ENCODE data around the gene SLC7A11. TPM values are rescaled to one million over a fixed set of nuclear protein-coding genes. Genes with fewer than 3 reads are reported as not detected.

Gene SLC7A11
- total RNA-seq, 1 donor from 2014 or later = 0.62 TPM

- no peak for DNase-seq
Measured at GRCh38 chr4:138205531-138206233, 36.5 kb downstream of the SLC7A11 start.

GRCh38 chr4:138204507-138204906 lies 37.6 kb downstream of the SLC7A11 start:
- DNase-seq = no peak

GRCh38 chr4:138202686-138203085 lies 39.5 kb downstream of the SLC7A11 start:
- no peak for DNase-seq

DNA sequence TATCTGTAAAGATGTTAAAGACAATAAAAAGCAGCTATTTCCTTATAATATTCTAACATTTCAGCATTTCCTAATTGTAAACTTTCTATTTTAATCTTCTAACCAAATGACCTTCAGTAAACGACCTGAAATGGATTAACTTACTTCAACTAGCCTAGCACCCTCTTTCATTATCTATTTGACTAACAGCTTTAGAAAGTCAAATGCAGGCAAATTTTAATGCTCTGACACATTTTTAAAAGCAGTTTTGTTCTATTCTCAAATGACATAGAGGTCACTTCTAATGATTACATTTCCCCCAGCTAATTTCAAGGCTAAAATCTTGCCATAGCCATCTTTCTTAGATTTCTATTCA lies 41.9 kb downstream of the SLC7A11 start:
- no peak for DNase-seq

- DNase-seq = peak; percentile 44
Measured at GRCh38 chr4:138199568-138200235, 42.4 kb downstream of the SLC7A11 start.

- DNase-seq = no peak
Measured at GRCh38 chr4:138196153-138196552, 46.0 kb downstream of the SLC7A11 start.

GRCh38 chr4:138193963-138194362 lies 48.2 kb downstream of the SLC7A11 start:
- no peak for DNase-seq

- DNase-seq = no peak
Measured at GRCh38 chr4:138192113-138192512, 50.0 kb downstream of the SLC7A11 start.

DNA sequence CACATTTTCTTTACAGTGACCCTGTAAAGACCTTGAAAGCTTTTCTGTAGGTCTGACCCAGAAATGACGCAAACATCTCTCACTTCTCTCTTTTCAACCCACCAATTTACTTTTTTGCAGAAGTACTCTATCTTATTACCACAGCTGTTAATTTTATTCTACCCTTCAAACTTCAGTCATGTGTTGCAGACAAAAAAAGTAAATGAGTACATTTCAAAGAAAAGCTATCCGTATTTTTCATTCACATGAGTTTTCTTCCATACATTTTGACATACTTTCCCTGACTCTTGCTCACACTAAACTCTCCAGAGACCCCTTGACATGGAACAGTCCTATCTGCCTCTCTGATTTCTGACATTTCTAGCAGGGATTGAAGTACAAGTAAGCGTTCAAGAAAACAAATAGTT lies 51.7 kb downstream of the SLC7A11 start:
- DNase-seq = peak; percentile 79

GRCh38 chr4:138189206-138189605 lies 52.9 kb downstream of the SLC7A11 start:
- no peak for DNase-seq

GRCh38 chr4:138188406-138189084 lies 53.6 kb downstream of the SLC7A11 start:
- DNase-seq = no peak

DNA sequence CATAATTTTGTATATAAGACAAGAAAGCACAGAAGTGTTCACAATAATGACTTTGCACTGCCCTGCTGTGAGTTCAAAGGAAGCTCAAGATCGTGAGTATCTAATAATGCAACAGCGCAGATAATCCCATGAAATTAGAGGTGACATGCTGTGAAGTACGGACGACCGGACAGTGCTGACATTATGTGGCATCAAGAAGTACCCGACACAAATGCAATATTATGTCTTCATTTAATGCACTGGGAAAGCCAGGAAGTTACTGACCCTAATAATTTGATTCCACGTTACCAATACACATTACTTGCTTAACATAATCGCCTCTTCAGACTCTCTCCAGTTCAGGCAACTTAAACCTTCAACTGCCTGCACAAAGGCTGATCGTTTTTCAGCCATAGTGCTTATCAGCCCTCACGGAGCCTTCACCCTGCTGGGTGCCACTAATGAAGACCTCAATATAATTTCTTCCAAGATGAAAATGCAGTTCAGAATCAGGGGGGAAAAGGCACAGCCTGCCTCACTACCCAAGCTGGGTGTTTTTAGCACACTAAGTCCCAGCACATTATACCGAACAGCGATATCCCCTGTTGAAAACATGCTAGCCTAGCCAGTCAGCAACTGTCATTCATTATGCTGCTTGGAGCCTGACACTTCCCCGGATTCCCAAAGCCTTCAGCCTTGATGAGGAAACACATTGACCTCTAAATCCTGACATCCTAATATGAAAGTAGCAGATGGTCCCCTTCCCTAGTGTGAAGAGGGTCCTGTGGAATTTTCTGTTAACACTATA lies 56.1 kb downstream of the SLC7A11 start:
- DNase-seq = no peak

DNA sequence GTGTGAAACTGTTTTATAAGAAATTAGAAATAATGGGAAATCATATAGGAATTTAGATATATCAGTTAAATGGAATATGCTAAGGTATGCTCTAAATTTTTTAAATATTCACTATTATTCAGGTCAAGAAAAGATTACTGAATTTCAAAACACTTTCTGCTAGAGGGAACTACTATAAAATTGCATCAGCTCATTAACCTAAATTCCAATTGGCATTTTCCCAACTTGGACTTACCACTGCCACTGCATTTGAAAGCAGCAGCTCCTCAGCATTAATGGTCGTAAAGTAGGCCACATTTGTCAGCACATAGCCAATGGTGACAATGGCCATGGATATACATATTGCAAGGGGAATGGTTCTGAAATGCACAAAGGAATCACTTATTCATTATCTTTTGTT lies 57.3 kb downstream of the SLC7A11 start:
- DNase-seq = no peak

DNA sequence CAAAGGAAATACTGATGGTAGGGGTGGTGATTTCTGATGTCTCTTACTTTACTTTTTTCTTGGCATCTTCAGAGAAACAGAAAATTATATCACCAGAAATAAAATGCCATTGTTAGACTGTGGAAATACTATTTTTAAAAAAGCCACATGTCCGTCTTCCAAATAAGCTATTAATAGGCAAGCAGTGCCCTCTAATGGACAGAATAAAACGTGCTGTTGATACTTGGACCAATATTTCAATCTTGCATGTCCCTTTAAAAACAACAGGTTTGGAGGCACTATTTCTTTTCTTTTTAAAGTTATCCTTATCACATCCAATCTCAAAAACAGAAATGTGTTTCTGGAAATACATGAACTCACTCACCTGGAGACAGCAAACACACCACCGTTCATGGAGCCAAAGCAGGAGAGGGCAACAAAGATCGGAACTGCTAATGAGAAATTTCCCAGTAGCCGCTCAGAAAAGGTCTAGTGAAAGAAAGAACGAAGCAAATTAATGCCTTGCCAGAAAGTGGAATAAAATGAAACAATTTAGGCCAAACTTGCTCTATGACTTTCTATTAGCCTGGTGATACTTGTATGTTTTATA lies 59.2 kb downstream of the SLC7A11 start:
- peak; percentile 84 for DNase-seq

DNA sequence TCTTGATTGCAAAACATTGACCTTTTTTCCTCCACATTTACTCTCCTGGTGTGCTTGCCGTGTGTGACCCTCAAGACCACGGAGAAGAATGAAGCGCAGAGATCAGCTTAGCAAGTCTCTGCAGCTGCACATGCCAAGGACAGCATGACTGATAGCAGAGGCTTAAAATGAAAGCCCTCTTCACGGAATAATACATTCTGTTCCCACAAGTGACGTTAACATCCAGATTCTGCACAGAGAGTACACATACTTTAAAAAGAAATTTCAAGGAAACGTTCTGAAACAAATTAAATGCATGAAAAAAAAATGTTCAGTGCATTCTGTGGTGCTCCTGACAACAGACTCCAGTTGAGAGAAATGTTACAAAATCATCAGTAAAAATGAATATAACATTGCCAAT lies 60.9 kb downstream of the SLC7A11 start:
- DNase-seq = peak; percentile 84

- DNase-seq = no peak
Measured at GRCh38 chr4:138178566-138178965, 63.6 kb downstream of the SLC7A11 start.

GRCh38 chr4:138177278-138177968 lies 64.7 kb downstream of the SLC7A11 start:
- DNase-seq = no peak

- peak; percentile 76 for DNase-seq
Measured at GRCh38 chr4:138174981-138175794, 67.0 kb downstream of the SLC7A11 start.

DNA sequence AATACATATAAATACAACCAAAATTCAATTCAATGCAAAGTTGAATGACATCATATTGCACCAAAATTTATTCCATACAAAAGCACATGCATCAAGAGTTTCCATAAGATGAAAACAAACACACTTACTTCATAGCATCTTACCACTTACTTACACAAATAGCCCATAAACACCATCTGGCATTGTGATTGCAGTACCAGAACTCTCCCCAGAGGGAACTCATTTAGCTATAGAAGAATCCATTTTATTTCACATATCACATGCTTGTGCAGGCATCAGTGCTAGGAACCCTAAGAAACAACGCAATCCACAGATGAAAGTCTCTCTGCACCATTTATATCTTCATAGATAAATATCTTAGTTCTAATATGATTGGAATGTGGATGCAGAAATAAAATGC lies 77.9 kb downstream of the SLC7A11 start:
- no peak for DNase-seq

GRCh38 chr4:138163171-138163570 lies 79.0 kb downstream of the SLC7A11 start:
- no peak for DNase-seq

DNA sequence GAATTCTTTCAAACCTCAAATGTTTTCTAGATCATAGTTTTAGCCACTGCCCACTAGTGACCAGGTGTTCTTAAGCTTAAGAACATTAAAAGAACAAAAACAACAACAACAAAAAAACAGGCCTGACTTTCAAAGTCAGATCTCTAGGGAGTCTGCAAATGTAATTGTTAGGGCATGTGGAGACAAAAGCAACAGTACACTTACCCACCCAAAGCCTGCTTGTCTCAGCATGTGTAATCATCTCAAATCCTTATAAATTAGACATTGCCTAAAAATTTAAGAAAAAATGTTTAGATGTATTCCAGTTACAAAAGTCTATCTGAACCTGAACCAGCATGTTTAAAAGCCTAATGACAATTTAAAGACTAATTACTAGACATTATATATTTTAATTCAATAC lies 79.9 kb downstream of the SLC7A11 start:
- peak; percentile 16 for DNase-seq

Measured in tongue (tissue), 2 donors.